ENCODE results near the gene TSPAN5.

TSPAN5 gene

GRCh38 chr4:98581126-98581525 is 77.3 kb downstream of the TSPAN5 start:
- DNase-seq: peak; percentile 34

DNA sequence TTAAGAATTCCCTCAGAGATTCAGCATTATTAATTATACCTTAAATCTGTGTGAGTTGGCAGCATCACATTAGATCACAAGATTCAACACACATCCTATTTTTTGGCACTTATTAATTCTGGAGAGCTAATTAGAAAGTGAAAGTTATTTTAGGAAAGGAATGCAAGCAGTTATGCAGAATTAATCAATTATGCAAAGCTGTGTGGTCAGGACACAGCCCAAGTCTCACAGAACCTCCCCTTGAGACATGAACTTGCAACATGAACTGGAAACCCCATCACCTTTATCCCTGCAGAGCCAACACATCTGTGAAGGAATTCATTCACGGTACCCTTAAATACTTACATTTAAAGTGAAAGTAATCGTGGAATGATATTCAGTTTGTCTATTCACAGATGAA is 80.5 kb downstream of the TSPAN5 start:
- DNase-seq: peak; percentile 42

DNA sequence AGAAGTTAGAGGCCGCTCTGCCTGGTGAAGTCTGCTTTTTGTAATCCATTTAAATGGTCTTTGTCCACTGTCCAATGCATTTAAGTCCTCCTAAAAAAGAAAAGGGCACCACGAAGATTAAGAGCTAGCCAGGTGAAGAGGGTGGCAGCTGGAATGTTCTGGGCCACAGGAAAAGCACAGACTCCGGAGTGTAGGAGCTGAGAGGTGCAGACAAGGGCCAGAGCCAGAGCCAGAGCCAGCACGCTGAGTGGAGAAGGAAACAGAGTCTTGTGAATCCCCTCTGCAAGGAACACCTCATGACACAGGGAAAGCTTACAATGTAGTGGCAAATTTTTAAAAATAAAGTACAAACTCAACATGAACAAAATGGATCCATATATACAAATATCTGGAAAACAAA is 83.6 kb downstream of the TSPAN5 start:
- no peak for DNase-seq

- DNase-seq: no peak
These were observed 84.6 kb downstream of the TSPAN5 start for GRCh38 chr4:98573791-98574190.

GRCh38 chr4:98572697-98573096 is 85.7 kb downstream of the TSPAN5 start:
- peak; percentile 41 for DNase-seq

GRCh38 chr4:98571161-98571786 is 87.1 kb downstream of the TSPAN5 start:
- DNase-seq: no peak

- no peak for DNase-seq
These were observed 88.1 kb downstream of the TSPAN5 start for GRCh38 chr4:98570151-98570797.

DNA sequence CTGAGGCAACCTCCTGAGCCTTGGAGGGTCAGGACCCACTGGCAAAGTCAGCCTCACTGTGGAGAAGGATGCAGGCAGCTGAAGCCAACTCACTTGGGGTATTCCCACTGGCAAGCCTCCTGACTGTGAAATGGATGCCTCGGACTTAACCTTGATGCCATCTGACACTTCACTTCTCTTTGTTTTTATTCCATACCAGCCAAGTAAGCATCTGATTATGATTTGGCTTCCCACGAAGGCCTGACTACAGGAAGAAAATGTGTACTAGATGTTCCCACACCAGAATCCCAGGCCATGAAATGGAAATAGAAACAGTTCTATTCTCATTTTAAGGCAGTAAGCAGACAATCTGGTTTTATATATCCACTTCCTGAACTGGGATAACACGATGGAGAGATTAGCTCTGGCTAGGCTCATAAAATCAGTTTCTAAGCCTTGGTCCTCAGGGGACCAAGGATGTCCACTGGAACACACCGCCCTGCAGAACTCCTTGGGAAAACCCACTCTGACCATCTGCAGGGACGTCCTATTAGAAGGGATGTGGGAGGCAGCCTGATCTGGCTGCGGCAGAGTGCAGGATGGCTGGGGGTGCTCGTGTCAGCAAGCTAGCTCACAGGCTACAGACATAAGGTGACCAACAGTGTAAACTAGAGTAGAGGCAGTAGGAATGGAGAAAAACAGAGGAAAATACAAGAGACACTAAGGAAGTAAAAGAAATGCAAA is 89.3 kb downstream of the TSPAN5 start:
- peak; percentile 66 for DNase-seq

GRCh38 chr4:98567611-98568010 is 90.8 kb downstream of the TSPAN5 start:
- no peak for DNase-seq

- peak; percentile 68 for DNase-seq
These were observed 91.9 kb downstream of the TSPAN5 start for GRCh38 chr4:98566361-98567008.

- peak; percentile 54 for DNase-seq
These were observed 92.6 kb downstream of the TSPAN5 start for GRCh38 chr4:98565681-98566301.

DNA sequence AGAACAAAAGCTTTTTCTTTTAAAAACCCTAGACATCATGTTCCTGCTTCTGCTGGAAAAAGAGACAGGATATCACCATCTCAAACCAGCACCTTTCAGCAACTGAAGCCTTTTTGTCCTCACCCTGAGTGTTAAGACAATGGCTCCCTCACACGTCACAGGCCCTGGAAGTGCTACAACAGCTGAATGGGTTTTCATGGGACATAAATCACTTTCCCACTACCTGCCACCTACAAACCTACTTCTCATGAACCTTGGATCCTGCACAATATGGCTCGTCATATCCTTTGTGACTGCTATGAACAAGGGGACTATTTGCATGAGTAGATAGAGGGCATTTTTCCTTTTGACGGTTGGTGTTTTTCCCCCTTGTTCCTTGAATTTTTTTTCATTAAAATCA is 93.6 kb downstream of the TSPAN5 start:
- DNase-seq: no peak

GRCh38 chr4:98560321-98560720 is 98.1 kb downstream of the TSPAN5 start:
- no peak for DNase-seq

- no peak for DNase-seq
These were observed 99.8 kb downstream of the TSPAN5 start for GRCh38 chr4:98558471-98559169.

DNA sequence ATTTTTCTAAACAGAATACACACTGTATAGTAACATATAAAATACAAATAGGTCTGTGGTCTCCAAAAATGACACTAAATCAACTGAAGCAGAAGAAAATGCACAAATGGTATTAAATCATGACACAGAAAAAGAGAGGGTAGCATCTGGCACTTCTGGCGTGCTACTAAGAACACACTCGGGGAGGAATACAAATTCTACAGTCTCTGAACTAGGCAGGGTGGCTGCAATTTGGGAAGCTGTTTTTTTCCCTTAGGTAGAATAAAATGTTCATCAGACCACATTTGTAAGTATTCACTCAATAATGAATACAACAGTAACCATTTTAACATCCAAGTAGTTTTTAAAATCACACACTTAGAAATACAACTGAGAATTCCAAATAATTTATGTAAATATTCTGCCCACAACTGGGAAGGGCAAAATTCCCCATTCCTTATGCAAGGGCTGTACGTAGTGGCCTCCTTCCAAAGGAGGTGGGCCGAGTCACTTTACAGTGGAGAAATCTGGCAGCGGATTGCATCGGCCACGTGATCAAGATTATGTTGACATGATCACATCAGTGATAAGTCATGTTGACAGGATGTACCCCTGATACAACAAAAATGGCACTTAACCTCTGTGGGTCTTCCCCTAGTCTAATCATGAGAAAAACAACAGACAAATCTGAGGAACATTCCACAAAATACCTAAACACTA is 101.1 kb downstream of the TSPAN5 start:
- peak; percentile 58 for DNase-seq

- no peak for DNase-seq
These were observed 102.0 kb downstream of the TSPAN5 start for GRCh38 chr4:98556451-98556850.

DNA sequence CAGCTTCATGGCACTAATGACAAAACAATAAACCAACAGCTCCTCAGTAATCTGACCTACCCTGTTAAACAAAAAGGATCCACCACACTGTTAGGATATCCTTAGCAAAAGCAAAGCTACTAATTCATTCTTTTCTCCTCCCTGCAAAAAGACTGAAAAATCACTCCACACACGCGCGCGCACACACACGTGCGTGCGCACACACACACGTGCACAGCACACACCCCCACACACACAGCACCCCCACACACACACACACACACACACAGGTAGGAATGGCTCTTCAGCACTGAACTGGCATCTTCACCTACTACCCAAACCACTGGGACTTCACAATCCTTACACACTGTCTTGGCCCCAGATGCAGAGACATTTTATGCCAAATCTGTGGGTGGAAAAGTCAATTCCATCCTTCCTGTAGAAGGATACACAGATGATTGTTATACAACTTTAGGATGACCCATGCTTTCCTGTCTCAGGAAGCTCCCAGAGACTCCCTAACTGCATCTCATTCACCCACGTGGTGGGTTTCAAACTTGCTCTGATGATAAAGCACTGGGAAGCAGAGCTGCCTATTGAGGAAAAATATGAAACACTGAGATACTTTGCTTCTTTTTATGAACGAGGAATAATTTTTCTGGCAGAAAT is 102.5 kb downstream of the TSPAN5 start:
- no peak for DNase-seq

GRCh38 chr4:98546910-98547594 is 111.4 kb downstream of the TSPAN5 start:
- peak; percentile 67 for DNase-seq

DNA sequence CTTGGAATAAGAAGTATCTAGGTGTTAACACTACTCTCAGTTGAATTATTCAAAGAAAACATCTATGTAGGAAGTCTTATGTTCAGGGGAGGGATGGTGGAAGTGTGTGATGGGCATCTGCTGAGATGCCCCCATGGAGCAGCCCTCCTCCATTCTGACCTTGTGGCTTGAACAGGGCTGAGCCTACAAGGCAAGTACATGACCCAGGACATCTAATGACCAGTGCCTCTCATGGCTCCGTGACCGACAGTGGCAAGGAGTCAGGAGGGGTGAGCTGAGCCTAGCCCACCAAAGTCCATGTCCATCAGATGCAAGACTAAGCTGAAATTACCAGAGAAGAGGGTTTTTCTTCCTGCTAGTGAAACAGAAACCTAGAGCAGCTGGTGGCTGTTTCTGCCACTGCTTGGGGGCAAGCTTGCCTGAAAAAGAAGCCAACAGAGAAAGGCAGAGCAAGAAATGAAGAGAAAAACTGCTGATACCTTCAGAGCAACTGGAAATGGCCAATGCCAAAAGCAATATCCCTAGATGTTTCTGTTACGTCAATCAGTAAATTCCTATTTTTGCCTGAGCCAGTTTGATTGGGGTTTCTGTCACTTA is 113.5 kb downstream of the TSPAN5 start:
- no peak for DNase-seq

GRCh38 chr4:98544141-98544817 is 114.1 kb downstream of the TSPAN5 start:
- DNase-seq: no peak

Measured in eye (tissue), 1 donor.